HL-60 (cell line): Measurements from ENCODE around the gene AKR1B1.

ENCODE experiments used
- GABPA ChIP-seq: IDR thresholded peaks from 2 replicates; pipeline ENCODE4 v1.6.1; 2012; ENCODE audit warnings: low read depth
- POLR2AphosphoS5 ChIP-seq: IDR thresholded peaks from 2 replicates; pipeline ENCODE4 v1.6.1; 2012; ENCODE audit warnings: low read depth
- TF ChIP-seq, protein P1 (sequence below): IDR thresholded peaks from one replicate; pipeline ENCODE4 v1.5.1; 2011; ENCODE audit warnings: low read length, control low read depth, inconsistent platforms; ENCODE audit not compliant: insufficient read depth
- TF ChIP-seq, protein P2 (sequence below): IDR thresholded peaks from 2 replicates; pipeline ENCODE4 v1.6.1; 2012; ENCODE audit warnings: low read depth; ENCODE audit not compliant: insufficient replicate concordance

DNA sequence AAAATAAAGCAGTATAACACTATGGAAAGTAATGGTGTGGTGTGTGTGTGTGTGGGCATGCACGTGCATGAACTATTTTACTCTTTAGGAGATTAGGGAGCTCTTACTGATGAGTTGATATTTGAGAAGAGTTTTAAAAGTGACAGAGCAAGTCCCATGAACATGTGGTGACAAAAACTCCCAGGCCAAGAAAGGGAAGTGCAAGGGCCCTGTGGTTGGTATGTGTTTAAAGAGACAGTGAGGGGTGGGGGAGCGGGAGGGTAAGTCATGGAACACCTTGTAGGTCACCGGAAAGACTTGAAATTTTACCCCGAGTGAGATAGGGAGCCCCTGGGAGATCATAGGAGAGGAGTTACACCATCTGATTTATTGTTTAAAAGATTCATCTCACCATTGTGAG lies 63.3 kb downstream of the AKR1B1 start:
- TF ChIP-seq, protein P1, sequence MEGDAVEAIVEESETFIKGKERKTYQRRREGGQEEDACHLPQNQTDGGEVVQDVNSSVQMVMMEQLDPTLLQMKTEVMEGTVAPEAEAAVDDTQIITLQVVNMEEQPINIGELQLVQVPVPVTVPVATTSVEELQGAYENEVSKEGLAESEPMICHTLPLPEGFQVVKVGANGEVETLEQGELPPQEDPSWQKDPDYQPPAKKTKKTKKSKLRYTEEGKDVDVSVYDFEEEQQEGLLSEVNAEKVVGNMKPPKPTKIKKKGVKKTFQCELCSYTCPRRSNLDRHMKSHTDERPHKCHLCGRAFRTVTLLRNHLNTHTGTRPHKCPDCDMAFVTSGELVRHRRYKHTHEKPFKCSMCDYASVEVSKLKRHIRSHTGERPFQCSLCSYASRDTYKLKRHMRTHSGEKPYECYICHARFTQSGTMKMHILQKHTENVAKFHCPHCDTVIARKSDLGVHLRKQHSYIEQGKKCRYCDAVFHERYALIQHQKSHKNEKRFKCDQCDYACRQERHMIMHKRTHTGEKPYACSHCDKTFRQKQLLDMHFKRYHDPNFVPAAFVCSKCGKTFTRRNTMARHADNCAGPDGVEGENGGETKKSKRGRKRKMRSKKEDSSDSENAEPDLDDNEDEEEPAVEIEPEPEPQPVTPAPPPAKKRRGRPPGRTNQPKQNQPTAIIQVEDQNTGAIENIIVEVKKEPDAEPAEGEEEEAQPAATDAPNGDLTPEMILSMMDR: no peak
- TF ChIP-seq, protein P2, sequence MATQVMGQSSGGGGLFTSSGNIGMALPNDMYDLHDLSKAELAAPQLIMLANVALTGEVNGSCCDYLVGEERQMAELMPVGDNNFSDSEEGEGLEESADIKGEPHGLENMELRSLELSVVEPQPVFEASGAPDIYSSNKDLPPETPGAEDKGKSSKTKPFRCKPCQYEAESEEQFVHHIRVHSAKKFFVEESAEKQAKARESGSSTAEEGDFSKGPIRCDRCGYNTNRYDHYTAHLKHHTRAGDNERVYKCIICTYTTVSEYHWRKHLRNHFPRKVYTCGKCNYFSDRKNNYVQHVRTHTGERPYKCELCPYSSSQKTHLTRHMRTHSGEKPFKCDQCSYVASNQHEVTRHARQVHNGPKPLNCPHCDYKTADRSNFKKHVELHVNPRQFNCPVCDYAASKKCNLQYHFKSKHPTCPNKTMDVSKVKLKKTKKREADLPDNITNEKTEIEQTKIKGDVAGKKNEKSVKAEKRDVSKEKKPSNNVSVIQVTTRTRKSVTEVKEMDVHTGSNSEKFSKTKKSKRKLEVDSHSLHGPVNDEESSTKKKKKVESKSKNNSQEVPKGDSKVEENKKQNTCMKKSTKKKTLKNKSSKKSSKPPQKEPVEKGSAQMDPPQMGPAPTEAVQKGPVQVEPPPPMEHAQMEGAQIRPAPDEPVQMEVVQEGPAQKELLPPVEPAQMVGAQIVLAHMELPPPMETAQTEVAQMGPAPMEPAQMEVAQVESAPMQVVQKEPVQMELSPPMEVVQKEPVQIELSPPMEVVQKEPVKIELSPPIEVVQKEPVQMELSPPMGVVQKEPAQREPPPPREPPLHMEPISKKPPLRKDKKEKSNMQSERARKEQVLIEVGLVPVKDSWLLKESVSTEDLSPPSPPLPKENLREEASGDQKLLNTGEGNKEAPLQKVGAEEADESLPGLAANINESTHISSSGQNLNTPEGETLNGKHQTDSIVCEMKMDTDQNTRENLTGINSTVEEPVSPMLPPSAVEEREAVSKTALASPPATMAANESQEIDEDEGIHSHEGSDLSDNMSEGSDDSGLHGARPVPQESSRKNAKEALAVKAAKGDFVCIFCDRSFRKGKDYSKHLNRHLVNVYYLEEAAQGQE: no peak
- no peak for TF ChIP-seq POLR2AphosphoS5
- no peak for TF ChIP-seq GABPA
